ENCODE measurements around the gene DCUN1D1.

The DCUN1D1 gene

GRCh38 chr3:182917134-182917533 lies 63.2 kb downstream of the DCUN1D1 start:
- Histone ChIP-seq H3K27ac (no peak overlapping the region), H3K36me3 (ENCODE audit: insufficient read depth, low read length) (peaks cover 15% of the 10 kb centered on the region; the same call in 1 of the 2 replicates), H3K9me3 (ENCODE audit: low read depth, low read length) (no peaks in the 10 kb centered on the region), H3K9ac (ENCODE audit: insufficient read length) (no peak overlapping the region), H3K4me3 (no peak overlapping the region)
- no peak for DNase-seq (ENCODE audit: low read depth, low spot score)
- TF ChIP-seq EZH2 (IDR thresholded peaks at IDR 0.05): no peak
- TF ChIP-seq POLR2AphosphoS5 (IDR thresholded peaks at IDR 0.05; ENCODE audit: borderline replicate concordance, low read depth, low read length): no peak
- no peak for TF ChIP-seq FOXP2 (optimal IDR thresholded peaks at IDR 0.05; ENCODE audit: control extremely low read depth, extremely low read length, insufficient read depth)

- no peaks in the 10 kb centered on the region for H3K9me3 ChIP-seq (ENCODE audit: low read depth, low read length)
- peak overlapping the region; percentile 70 for H3K27ac ChIP-seq
- H3K9ac ChIP-seq (ENCODE audit: insufficient read length): peak overlapping the region; percentile 18
- DNase-seq (ENCODE audit: low read depth, low spot score): no peak
- no peak overlapping the region for H3K4me3 ChIP-seq
- TF ChIP-seq POLR2AphosphoS5 (IDR thresholded peaks at IDR 0.05; ENCODE audit: borderline replicate concordance, low read depth, low read length) (no peak), EZH2 (IDR thresholded peaks at IDR 0.05) (no peak), FOXP2 (optimal IDR thresholded peaks at IDR 0.05; ENCODE audit: control extremely low read depth, extremely low read length, insufficient read depth) (no peak)
- H3K36me3 ChIP-seq (ENCODE audit: insufficient read depth, low read length): peaks cover 15% of the 10 kb centered on the region; the same call in 1 of the 2 replicates
These were observed 66.0 kb downstream of the DCUN1D1 start for GRCh38 chr3:182914341-182914740.

- no peak overlapping the region for H3K9ac ChIP-seq (ENCODE audit: insufficient read length)
- H3K36me3 ChIP-seq (ENCODE audit: insufficient read depth, low read length): peaks cover 15% of the 10 kb centered on the region; the same call in 1 of the 2 replicates
- H3K4me3 ChIP-seq: no peak overlapping the region
- no peak overlapping the region; the same call in none of the 2 replicates for H3K27ac ChIP-seq
- TF ChIP-seq FOXP2 (optimal IDR thresholded peaks at IDR 0.05; ENCODE audit: control extremely low read depth, extremely low read length, insufficient read depth): no peak
- TF ChIP-seq POLR2AphosphoS5 (IDR thresholded peaks at IDR 0.05; ENCODE audit: borderline replicate concordance, low read depth, low read length): no peak
- no peak for TF ChIP-seq EZH2 (IDR thresholded peaks at IDR 0.05)
- no peak for DNase-seq (ENCODE audit: low read depth, low spot score)
- no peaks in the 10 kb centered on the region for H3K9me3 ChIP-seq (ENCODE audit: low read depth, low read length)
These were observed 66.4 kb downstream of the DCUN1D1 start for GRCh38 chr3:182913889-182914288.

GRCh38 chr3:182912474-182912873 lies 67.9 kb downstream of the DCUN1D1 start:
- Histone ChIP-seq H3K4me3 (no peak overlapping the region), H3K9me3 (ENCODE audit: low read depth, low read length) (no peaks in the 10 kb centered on the region), H3K36me3 (ENCODE audit: insufficient read depth, low read length) (peaks cover 15% of the 10 kb centered on the region; the same call in 1 of the 2 replicates), H3K9ac (ENCODE audit: insufficient read length) (no peak overlapping the region), H3K27ac (no peak overlapping the region)
- DNase-seq (ENCODE audit: low read depth, low spot score): no peak
- TF ChIP-seq POLR2AphosphoS5 (IDR thresholded peaks at IDR 0.05; ENCODE audit: borderline replicate concordance, low read depth, low read length) (no peak), FOXP2 (optimal IDR thresholded peaks at IDR 0.05; ENCODE audit: control extremely low read depth, extremely low read length, insufficient read depth) (no peak), EZH2 (IDR thresholded peaks at IDR 0.05) (no peak)

GRCh38 chr3:182911782-182912111 lies 68.6 kb downstream of the DCUN1D1 start:
- TF ChIP-seq FOXP2 (optimal IDR thresholded peaks at IDR 0.05; ENCODE audit: control extremely low read depth, extremely low read length, insufficient read depth): no peak
- TF ChIP-seq EZH2 (IDR thresholded peaks at IDR 0.05): no peak
- no peak for TF ChIP-seq POLR2AphosphoS5 (IDR thresholded peaks at IDR 0.05; ENCODE audit: borderline replicate concordance, low read depth, low read length)
- H3K27ac ChIP-seq: no peak overlapping the region
- no peak overlapping the region for H3K4me3 ChIP-seq
- H3K9me3 ChIP-seq (ENCODE audit: low read depth, low read length): no peaks in the 10 kb centered on the region
- DNase-seq (ENCODE audit: low read depth, low spot score): no peak
- H3K36me3 ChIP-seq (ENCODE audit: insufficient read depth, low read length): peaks cover 15% of the 10 kb centered on the region; the same call in 1 of the 2 replicates
- H3K9ac ChIP-seq (ENCODE audit: insufficient read length): no peak overlapping the region

GRCh38 chr3:182910936-182911781 lies 69.2 kb downstream of the DCUN1D1 start:
- H3K4me3 ChIP-seq: no peak overlapping the region
- no peak for DNase-seq (ENCODE audit: low read depth, low spot score)

GRCh38 chr3:182909318-182910040 lies 70.9 kb downstream of the DCUN1D1 start:
- no peak for TF ChIP-seq POLR2AphosphoS5 (IDR thresholded peaks at IDR 0.05; ENCODE audit: borderline replicate concordance, low read depth, low read length)
- TF ChIP-seq FOXP2 (optimal IDR thresholded peaks at IDR 0.05; ENCODE audit: control extremely low read depth, extremely low read length, insufficient read depth): no peak
- TF ChIP-seq EZH2 (IDR thresholded peaks at IDR 0.05): no peak
- H3K4me3 ChIP-seq: no peak overlapping the region
- no peak overlapping the region for H3K9ac ChIP-seq (ENCODE audit: insufficient read length)
- H3K36me3 ChIP-seq (ENCODE audit: insufficient read depth, low read length): peaks cover 14% of the 10 kb centered on the region
- H3K9me3 ChIP-seq (ENCODE audit: low read depth, low read length): no peaks in the 10 kb centered on the region
- no peak for DNase-seq (ENCODE audit: low read depth, low spot score)
- no peak overlapping the region for H3K27ac ChIP-seq

More at GRCh38 chr3:182910936-182911781, 69.2 kb downstream of the DCUN1D1 start:
- TF ChIP-seq EZH2 (IDR thresholded peaks at IDR 0.05) (no peak), POLR2AphosphoS5 (IDR thresholded peaks at IDR 0.05; ENCODE audit: borderline replicate concordance, low read depth, low read length) (no peak)
- Histone ChIP-seq H3K9ac (ENCODE audit: insufficient read length) (no peak overlapping the region), H3K36me3 (ENCODE audit: insufficient read depth, low read length) (peaks cover 18% of the 10 kb centered on the region), H3K9me3 (ENCODE audit: low read depth, low read length) (no peaks in the 10 kb centered on the region), H3K27ac (no peak overlapping the region)

- H3K36me3 ChIP-seq (ENCODE audit: insufficient read depth, low read length): peaks cover 16% of the 10 kb centered on the region
- TF ChIP-seq EZH2 (IDR thresholded peaks at IDR 0.05) (no peak), FOXP2 (optimal IDR thresholded peaks at IDR 0.05; ENCODE audit: control extremely low read depth, extremely low read length, insufficient read depth) (no peak), POLR2AphosphoS5 (IDR thresholded peaks at IDR 0.05; ENCODE audit: borderline replicate concordance, low read depth, low read length) (no peak)
- H3K9ac ChIP-seq (ENCODE audit: insufficient read length): no peak overlapping the region
- no peak overlapping the region for H3K27ac ChIP-seq
- no peak overlapping the region for H3K4me3 ChIP-seq
- DNase-seq (ENCODE audit: low read depth, low spot score): no peak
- H3K9me3 ChIP-seq (ENCODE audit: low read depth, low read length): no peaks in the 10 kb centered on the region
These were observed 71.9 kb downstream of the DCUN1D1 start for GRCh38 chr3:182908471-182908870.
